ENCODE data around the gene MED7. TPM values are rescaled to one million over a fixed set of nuclear protein-coding genes. Genes with fewer than 3 reads are reported as not detected.

MED7 gene
- total and polyA plus RNA-seq, 2 of the 13 experiments (the other 11 are each of a cell fraction or from before 2014, with no cell fraction given): 9.2 to 9.4 TPM

DNA sequence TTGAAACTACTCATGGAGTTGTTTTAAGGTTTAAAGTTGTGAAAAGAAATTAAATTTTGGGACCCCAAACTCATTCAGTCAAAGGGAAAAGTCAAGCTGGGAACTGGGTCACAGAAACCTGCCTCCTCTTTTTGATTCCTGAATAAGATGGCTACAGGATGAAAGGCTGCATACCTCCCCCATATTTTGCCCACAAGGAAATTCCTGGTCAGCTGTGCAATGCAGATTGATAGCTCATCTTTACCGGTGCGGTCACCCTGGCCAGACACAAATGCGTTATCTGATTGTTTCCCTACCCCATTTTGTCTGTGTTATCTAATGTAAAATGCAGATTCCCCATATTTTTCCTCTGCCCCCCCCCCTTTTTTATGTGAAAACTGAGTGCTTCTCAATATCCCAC lies 35.2 kb downstream of the MED7 start:
- no peak for FAIRE-seq

DNA sequence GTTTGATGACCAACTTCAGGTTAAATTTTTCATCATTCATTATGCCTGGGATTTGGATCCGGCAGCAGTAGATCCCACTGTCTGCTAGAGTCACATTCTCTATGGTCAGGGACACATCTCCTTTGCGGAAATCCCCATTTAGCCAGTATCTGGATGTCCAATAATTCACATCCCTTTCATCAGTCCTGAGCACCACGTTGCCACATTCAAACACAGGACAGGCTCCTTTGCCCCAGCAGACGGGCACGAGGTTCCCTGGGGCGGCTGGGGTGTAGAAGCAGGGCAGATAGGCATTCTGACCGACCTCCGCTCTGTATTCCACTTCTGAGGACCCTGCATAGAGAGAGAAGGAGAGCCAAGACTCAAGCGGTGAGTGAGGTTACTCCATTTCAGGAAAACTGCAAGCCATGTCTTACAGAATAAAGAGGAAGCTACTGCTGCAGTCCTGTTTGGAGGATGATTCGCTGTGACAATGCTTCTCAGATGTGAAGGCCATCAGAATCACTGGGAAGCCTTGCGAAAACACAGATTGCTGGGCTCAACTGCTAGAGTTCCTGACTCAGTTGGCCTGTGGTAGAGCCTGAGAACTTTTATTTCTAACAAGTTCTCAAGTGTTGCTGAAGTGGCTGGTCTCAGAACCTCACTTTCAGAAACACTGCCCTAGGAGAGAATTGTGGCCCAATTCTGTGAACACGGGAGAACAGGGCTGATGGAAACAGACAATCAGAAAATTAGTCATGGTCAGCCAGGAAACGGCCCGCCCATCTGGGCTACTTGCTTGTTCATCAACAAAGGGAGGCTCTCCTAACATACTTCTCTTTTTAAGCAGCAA lies 35.8 kb downstream of the MED7 start:
- CTCF ChIA-PET (ENCODE audit: low intra/inter-chr PET ratio, low total read pairs): no interaction called here
- ATAC-seq: no peak
- TF ChIP-seq NFIB (CRISPR knock-in tag; IDR thresholded peaks at IDR 0.05; ENCODE audit: borderline replicate concordance): no peak
- TF ChIP-seq, protein P1, sequence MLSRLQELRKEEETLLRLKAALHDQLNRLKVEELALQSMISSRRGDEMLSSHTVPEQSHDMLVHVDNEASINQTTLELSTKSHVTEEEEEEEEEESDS (CRISPR knock-in tag; IDR thresholded peaks at IDR 0.05; ENCODE audit: borderline replicate concordance): no peak
- no peak for TF ChIP-seq FOXK2 (IDR thresholded peaks at IDR 0.05)
- TF ChIP-seq ZNF790 (CRISPR knock-in tag; IDR thresholded peaks at IDR 0.05; ENCODE audit: borderline replicate concordance): no peak
- no peak for TF ChIP-seq RBM22 (optimal IDR thresholded peaks at IDR 0.05; ENCODE audit: low read length)
- TF ChIP-seq, protein P2, sequence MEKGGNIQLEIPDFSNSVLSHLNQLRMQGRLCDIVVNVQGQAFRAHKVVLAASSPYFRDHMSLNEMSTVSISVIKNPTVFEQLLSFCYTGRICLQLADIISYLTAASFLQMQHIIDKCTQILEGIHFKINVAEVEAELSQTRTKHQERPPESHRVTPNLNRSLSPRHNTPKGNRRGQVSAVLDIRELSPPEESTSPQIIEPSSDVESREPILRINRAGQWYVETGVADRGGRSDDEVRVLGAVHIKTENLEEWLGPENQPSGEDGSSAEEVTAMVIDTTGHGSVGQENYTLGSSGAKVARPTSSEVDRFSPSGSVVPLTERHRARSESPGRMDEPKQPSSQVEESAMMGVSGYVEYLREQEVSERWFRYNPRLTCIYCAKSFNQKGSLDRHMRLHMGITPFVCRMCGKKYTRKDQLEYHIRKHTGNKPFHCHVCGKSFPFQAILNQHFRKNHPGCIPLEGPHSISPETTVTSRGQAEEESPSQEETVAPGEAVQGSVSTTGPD (CRISPR knock-in tag; IDR thresholded peaks at IDR 0.05): no peak
- TF ChIP-seq, protein P3, sequence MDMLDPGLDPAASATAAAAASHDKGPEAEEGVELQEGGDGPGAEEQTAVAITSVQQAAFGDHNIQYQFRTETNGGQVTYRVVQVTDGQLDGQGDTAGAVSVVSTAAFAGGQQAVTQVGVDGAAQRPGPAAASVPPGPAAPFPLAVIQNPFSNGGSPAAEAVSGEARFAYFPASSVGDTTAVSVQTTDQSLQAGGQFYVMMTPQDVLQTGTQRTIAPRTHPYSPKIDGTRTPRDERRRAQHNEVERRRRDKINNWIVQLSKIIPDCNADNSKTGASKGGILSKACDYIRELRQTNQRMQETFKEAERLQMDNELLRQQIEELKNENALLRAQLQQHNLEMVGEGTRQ (IDR thresholded peaks at IDR 0.05; ENCODE audit: low read depth, low read length): no peak
- TF ChIP-seq, protein P3 (CRISPR knock-in tag; IDR thresholded peaks at IDR 0.05; ENCODE audit: borderline replicate concordance): no peak
- no peak for TF ChIP-seq ZNF703 (CRISPR knock-in tag; IDR thresholded peaks at IDR 0.05; ENCODE audit: borderline replicate concordance)
- no peak for TF ChIP-seq KLF13 (CRISPR knock-in tag; IDR thresholded peaks at IDR 0.05)

More for the DNA sequence above, 35.2 kb downstream of the MED7 start:
- DNase-seq (ENCODE audit: low spot score): no peak
- Histone ChIP-seq H3K36me3 (replicated peaks in 1 of 2; ENCODE audit: control insufficient read depth in 1 of 2, insufficient read depth in 2 of 2, low read length in 2 of 2) (no peaks in the 10 kb centered on the region), H3K9me3 (ENCODE audit: low read length) (no peaks in the 10 kb centered on the region), H3K27me3 (ENCODE audit: control insufficient read depth in 1 of 2, insufficient read depth in 2 of 2, low read length in 2 of 2) (peaks cover 1 to 6% of the 10 kb centered on the region in 2 experiments; a peak in 2 of 5 replicates), H3K4me1 (ENCODE audit: insufficient read depth, low read length) (peaks cover 12% of the 10 kb centered on the region; the same call in 1 of the 2 replicates), H3K9ac (ENCODE audit: insufficient read depth, low read depth, low read length) (no peak overlapping the region), H2AFZ (ENCODE audit: low read length) (no peak overlapping the region), H4K20me1 (ENCODE audit: insufficient read depth, low read length) (no peaks in the 10 kb centered on the region), H3K27ac (ENCODE audit: extremely low read length, insufficient read depth, low read length) (no peak overlapping the region), H3K4me3 (replicated peaks in 1 of 3; ENCODE audit: insufficient read depth in 1 of 3, low read depth in 2 of 3, low read length in 3 of 3) (no peak overlapping the region), H3K79me2 (ENCODE audit: insufficient read depth, low read length) (no peaks in the 10 kb centered on the region), H3K4me2 (ENCODE audit: low read depth, low read length) (no peak overlapping the region)
- ChIA-PET CTCF (ENCODE audit: low intra/inter-chr PET ratio, low total read pairs) (no interaction called here), POLR2A (no interaction called here)
- intact Hi-C loops (cut with micrococcal nuclease; ENCODE audit: unreplicated experiment): no loop called here
- TF ChIP-seq FOXP1 (IDR thresholded peaks at IDR 0.05) (no peak), FOXP1 (CRISPR knock-in tag; IDR thresholded peaks at IDR 0.05) (no peak), TEAD2 (CRISPR knock-in tag; IDR thresholded peaks at IDR 0.05) (no peak), ARID2 (CRISPR knock-in tag; IDR thresholded peaks at IDR 0.05; ENCODE audit: borderline replicate concordance) (no peak), ATRX (CRISPR knock-in tag; IDR thresholded peaks at IDR 0.05; ENCODE audit: borderline replicate concordance) (no peak), PCBP1 (IDR thresholded peaks at IDR 0.05; ENCODE audit: borderline replicate concordance, low read depth, low read length) (no peak), ZNF607 (CRISPR knock-in tag; IDR thresholded peaks at IDR 0.05; ENCODE audit: borderline replicate concordance) (no peak)
- in situ Hi-C loops (cut with HindIII; ENCODE audit: extremely low pct_ligation_motif_present, low pct_unique_long_range_greater_than_20kb): no loop called here
- WGBS (ENCODE audit: low lambda C conversion rate): 56% methylated on average over 3 of the region's 3 CpGs
- no peak for ATAC-seq
- BruUV-seq (replicated peaks): no TSS peak

More for the DNA sequence above, 35.8 kb downstream of the MED7 start:
- peaks cover 12% of the 10 kb centered on the region; the same call in 1 of the 2 replicates for H3K4me1 ChIP-seq (ENCODE audit: insufficient read depth, low read length)
- intact Hi-C loops (cut with micrococcal nuclease; ENCODE audit: unreplicated experiment) (no loop called here), in situ Hi-C loops (cut with HindIII; ENCODE audit: extremely low pct_ligation_motif_present, low pct_unique_long_range_greater_than_20kb) (no loop called here)
- BruUV-seq (replicated peaks): no TSS peak
- H3K36me3 ChIP-seq (replicated peaks in 1 of 2; ENCODE audit: control insufficient read depth in 1 of 2, insufficient read depth in 2 of 2, low read length in 2 of 2): no peaks in the 10 kb centered on the region
- no peak overlapping the region for H3K27ac ChIP-seq (ENCODE audit: extremely low read length, insufficient read depth, low read length)
- H3K9ac ChIP-seq (ENCODE audit: insufficient read depth, low read depth, low read length): no peak overlapping the region
- H3K27me3 ChIP-seq (ENCODE audit: control insufficient read depth in 1 of 2, insufficient read depth in 2 of 2, low read length in 2 of 2): peaks cover 1 to 6% of the 10 kb centered on the region in 2 experiments; a peak in 2 of 5 replicates
- no peak overlapping the region for H2AFZ ChIP-seq (ENCODE audit: low read length)
- no peaks in the 10 kb centered on the region for H3K79me2 ChIP-seq (ENCODE audit: insufficient read depth, low read length)
- FAIRE-seq (no peak), DNase-seq (ENCODE audit: low spot score) (no peak)
- WGBS (ENCODE audit: low lambda C conversion rate): 52% methylated on average over 13 of the region's 14 CpGs
- H3K9me3 ChIP-seq (ENCODE audit: low read length): no peaks in the 10 kb centered on the region
- POLR2A ChIA-PET: no interaction called here
- H4K20me1 ChIP-seq (ENCODE audit: insufficient read depth, low read length): no peaks in the 10 kb centered on the region
- no peak overlapping the region for H3K4me2 ChIP-seq (ENCODE audit: low read depth, low read length)
- H3K4me3 ChIP-seq (replicated peaks in 1 of 3; ENCODE audit: insufficient read depth in 1 of 3, low read depth in 2 of 3, low read length in 3 of 3): no peak overlapping the region
